Superior temporal gyrus (tissue), 1 donor: Measurements from ENCODE around the gene PEX1.
"Not testable (repeated sequence)": the region's sequence is repeated elsewhere in the genome, so short reads cannot be mapped to it uniquely, and the experiment has no call there.

ENCODE experiments used
- DNase-seq: peaks from one replicate; pipeline ENCODE4 v3.0.0-alpha.2; 2016; ENCODE audit errors: extremely low spot score

PEX1 gene

GRCh38 chr7:92460510-92460909 is 67.8 kb downstream of the PEX1 start:
- no peak for DNase-seq

GRCh38 chr7:92460109-92460508 is 68.2 kb downstream of the PEX1 start:
- no peak for DNase-seq

- no peak for DNase-seq
These were observed 72.1 kb downstream of the PEX1 start for GRCh38 chr7:92456236-92456635.

- DNase-seq, result no peak
These were observed 76.7 kb downstream of the PEX1 start for GRCh38 chr7:92451645-92452044.

GRCh38 chr7:92448205-92448747 is 80.0 kb downstream of the PEX1 start:
- peak; percentile 83 for DNase-seq

- DNase-seq, result peak; percentile 96
These were observed 80.7 kb downstream of the PEX1 start, which contains the start of gene GATAD1 for GRCh38 chr7:92447345-92448204. GATAD1 (plus strand) TSS chr7:92447482; CDS start chr7:92447730, 248 bp downstream.

GRCh38 chr7:92446869-92447344 is 81.4 kb downstream of the PEX1 start:
- no peak for DNase-seq

- DNase-seq, result not testable (repeated sequence)
These were observed 85.6 kb downstream of the PEX1 start for GRCh38 chr7:92442720-92443119.

GRCh38 chr7:92437956-92438491 is 90.3 kb downstream of the PEX1 start:
- no peak for DNase-seq
